ENCODE results near the gene RPL22. TPM values are rescaled to one million over a fixed set of nuclear protein-coding genes. Genes with fewer than 3 reads are reported as not detected.
A peak's percentile ranks its signal among the peaks of the same experiment; 100 is the strongest.

The RPL22 gene
- total and polyA plus RNA-seq, 2 of the 13 experiments (the other 11 are each of a cell fraction or from before 2014, with no cell fraction given) = 214 to 545 TPM

- TF ChIP-seq, protein P1, sequence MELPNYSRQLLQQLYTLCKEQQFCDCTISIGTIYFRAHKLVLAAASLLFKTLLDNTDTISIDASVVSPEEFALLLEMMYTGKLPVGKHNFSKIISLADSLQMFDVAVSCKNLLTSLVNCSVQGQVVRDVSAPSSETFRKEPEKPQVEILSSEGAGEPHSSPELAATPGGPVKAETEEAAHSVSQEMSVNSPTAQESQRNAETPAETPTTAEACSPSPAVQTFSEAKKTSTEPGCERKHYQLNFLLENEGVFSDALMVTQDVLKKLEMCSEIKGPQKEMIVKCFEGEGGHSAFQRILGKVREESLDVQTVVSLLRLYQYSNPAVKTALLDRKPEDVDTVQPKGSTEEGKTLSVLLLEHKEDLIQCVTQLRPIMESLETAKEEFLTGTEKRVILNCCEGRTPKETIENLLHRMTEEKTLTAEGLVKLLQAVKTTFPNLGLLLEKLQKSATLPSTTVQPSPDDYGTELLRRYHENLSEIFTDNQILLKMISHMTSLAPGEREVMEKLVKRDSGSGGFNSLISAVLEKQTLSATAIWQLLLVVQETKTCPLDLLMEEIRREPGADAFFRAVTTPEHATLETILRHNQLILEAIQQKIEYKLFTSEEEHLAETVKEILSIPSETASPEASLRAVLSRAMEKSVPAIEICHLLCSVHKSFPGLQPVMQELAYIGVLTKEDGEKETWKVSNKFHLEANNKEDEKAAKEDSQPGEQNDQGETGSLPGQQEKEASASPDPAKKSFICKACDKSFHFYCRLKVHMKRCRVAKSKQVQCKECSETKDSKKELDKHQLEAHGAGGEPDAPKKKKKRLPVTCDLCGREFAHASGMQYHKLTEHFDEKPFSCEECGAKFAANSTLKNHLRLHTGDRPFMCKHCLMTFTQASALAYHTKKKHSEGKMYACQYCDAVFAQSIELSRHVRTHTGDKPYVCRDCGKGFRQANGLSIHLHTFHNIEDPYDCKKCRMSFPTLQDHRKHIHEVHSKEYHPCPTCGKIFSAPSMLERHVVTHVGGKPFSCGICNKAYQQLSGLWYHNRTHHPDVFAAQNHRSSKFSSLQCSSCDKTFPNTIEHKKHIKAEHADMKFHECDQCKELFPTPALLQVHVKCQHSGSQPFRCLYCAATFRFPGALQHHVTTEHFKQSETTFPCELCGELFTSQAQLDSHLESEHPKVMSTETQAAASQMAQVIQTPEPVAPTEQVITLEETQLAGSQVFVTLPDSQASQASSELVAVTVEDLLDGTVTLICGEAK (IDR thresholded peaks at IDR 0.05) = no peak
- TF ChIP-seq, protein P1 (CRISPR knock-in tag; IDR thresholded peaks at IDR 0.05) = peak; percentile 66; the same call in 1 of the 2 replicates
- TF ChIP-seq ZNF629 (CRISPR knock-in tag; conservative IDR thresholded peaks at IDR 0.05) (no peak), PAXIP1 (CRISPR knock-in tag; conservative IDR thresholded peaks at IDR 0.05) (peak; percentile 66), RERE (CRISPR knock-in tag; IDR thresholded peaks at IDR 0.05; ENCODE audit: low read depth) (no peak)
- TF ChIP-seq, protein P2, sequence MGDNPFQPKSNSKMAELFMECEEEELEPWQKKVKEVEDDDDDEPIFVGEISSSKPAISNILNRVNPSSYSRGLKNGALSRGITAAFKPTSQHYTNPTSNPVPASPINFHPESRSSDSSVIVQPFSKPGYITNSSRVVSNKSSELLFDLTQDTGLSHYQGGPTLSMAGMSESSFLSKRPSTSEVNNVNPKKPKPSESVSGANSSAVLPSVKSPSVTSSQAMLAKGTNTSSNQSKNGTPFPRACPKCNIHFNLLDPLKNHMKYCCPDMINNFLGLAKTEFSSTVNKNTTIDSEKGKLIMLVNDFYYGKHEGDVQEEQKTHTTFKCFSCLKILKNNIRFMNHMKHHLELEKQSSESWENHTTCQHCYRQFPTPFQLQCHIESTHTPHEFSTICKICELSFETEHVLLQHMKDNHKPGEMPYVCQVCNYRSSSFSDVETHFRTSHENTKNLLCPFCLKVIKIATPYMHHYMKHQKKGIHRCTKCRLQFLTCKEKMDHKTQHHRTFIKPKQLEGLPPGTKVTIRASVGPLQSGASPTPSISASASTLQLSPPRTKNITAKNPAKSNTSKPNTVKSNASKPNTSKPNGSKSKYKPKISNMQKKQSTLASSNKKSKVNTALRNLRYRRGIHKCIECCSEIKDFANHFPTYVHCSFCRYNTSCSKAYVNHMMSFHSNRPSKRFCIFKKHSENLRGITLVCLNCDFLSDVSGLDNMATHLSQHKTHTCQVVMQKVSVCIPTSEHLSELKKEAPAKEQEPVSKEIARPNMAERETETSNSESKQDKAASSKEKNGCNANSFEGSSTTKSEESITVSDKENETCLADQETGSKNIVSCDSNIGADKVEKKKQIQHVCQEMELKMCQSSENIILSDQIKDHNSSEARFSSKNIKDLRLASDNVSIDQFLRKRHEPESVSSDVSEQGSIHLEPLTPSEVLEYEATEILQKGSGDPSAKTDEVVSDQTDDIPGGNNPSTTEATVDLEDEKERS (CRISPR knock-in tag; IDR thresholded peaks at IDR 0.05) = peak; percentile 64; the same call in 1 of the 2 replicates
These were observed 6.6 kb upstream of the RPL22 start, which contains the start of gene RNF207 (continued) for GRCh38 chr1:6205849-6206519.
